ENCODE results near the gene PDCL3.
A peak's percentile ranks its signal among the peaks of the same experiment; 100 is the strongest.

PDCL3 gene

DNA sequence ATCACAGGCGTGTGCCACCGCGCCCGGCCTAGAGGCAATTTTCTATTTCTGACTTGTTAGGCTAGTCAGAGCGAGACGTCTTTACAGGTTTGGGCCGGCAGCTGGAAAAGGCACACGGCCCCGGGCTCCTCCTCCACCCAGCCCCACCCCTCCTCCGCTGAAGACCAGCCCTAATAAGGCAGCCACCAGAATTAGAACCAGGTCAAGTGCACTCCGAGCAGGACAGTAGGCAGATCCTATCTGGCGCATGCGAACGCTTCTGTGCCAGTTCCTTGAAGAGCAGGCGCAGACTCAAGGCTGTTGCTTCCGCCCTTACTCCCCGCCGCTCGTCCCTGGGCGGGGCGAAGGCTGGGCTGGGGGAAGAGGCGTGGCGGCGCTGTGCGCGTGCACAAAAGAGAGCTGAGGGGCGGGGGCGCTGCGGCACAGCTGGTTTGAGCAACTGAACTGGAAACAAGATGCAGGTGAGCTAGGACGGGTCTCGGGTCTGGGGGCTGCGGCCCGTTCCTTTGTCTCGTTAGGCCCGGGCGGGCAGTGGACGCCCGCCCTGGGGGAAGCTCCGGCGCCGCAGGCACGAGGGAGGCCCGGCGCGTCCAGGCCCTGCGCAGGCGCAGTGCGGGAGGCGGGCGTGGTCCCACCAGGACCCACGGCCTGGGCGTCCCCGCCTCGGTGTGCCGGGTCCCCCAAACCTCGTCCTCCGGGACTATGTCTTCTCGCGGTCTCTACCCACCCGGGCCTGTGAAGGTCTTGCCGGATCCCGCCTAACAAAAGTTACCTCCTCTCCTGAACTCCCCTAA is at the start of gene PDCL3:
Gene PDCL3 (plus strand): TSS at position 381 of the 794 bp plus-strand sequence. CDS start 75 bp downstream, at position 456.
- DNase-seq = peak; percentile 80 to 87

DNA sequence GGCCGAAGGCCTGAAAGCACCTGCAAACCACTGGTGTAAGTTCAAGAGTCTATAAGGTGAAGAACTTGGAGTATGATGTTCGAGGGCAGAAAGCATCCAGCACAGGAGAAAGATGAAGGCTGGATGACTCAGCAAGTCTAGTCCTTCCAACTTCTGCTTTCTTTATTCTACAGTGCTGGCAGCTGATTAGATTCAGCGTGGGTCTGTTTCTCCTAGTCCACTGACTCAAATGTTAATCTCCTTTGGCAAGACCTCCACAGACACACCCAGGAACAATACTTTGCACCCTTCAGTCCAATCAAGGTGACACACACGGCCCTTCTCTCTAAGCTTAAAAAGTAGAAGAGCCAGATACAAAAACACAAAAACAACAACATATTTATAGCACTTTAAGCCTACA is 49.1 kb upstream of the PDCL3 start:
- no peak for DNase-seq

DNA sequence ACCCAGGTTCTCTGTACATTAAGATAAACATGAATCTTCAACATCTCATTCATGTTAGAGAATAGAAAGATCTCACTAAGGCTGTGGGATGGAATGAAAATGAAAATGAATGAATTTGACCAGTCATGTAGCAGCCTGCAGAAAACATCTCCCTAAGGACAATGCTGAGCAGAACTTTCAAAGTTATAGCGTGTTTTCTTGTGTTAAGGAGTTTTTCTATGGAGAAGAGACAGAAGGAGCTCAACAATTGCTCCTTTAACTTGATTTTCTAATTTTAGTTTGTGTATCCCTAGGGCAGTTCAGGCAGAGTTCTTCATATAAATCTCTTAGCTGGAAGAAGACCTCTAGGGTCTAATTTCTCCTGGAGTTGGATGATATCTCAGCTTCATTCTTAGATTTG is 45.2 kb upstream of the PDCL3 start:
- DNase-seq = no peak

DNA sequence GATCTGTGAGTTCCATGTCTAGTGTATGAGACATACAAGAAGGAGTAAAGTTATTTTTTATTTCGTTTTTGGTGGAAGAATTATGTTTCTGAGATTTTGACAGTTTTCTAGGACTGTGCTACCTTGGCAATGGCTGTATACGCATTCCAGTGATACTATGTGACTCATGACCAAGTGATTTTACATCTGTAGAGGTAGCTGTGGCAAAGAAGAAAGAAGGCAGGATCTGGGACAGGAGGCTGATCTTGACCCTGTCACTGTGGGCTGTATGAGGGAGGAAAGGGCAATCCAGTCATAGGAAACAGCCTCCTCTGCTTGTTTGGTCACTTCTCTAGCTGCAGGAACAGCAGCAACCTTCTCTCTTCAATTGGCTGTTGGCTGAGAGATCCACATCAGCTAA is 44.0 kb upstream of the PDCL3 start:
- DNase-seq = no peak

GRCh38 chr2:100520224-100520623 is 42.6 kb upstream of the PDCL3 start:
- DNase-seq = no peak

GRCh38 chr2:100522430-100522829 is 40.4 kb upstream of the PDCL3 start:
- no peak for DNase-seq

- DNase-seq = no peak
These were observed 38.5 kb upstream of the PDCL3 start for GRCh38 chr2:100524331-100524730.

DNA sequence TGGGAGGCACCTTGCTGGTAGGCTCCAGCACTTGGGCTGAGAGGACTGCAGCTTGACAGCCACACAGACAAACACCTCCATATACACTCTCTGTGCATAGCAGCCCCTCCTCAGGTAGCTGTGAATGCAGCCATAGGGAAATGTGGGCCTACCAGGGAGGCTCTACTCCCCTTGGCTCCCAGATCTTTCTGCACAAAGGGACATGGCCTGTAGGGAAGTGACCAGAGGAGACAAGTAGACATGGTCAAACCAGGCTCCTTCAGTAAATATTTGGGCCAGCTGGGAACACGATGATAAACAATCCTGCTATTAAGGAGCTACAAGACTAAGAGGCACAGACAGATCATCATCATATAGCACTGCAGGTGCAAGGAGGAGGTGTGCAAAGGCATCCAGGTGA is 35.9 kb upstream of the PDCL3 start:
- DNase-seq = no peak

- DNase-seq = no peak
These were observed 35.3 kb upstream of the PDCL3 start for GRCh38 chr2:100527440-100528015.

DNA sequence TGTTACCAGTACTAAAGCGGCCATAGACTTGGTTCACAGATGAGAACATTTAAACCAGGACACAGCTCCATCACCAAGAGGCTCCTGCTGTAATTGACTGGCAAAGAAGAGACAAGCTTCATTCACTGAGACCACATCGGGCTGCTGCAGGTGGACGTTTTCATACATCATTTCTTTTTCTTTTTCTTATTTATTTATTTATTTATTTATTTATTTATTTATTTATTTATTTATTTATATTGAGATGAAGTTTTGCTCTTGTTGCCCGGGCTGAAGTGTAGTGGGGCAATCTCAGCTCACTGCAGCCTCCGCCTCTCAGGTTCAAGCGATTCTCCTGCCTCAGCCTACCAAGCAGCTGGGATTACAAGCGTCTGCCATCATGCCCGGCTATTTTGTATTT is 33.6 kb upstream of the PDCL3 start:
- no peak for DNase-seq

DNA sequence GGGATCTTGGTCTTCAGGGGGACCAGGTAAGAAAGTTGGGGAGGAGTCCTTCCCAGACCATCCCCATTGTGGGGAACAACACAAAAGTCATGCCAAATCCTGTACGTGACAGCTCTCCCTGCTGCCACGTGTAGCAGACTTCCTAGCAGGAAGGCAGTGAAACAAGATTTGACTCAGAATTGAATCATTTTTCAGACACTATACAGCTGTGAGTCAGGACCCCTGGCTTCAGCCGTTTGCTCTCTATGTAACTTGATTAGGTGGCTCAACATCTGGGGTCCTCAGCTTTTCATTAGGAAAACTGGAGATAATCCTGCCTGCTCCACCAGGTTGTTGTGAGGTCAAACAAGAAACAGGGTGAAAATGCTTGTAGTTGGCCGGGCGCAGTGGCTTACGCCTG is 32.9 kb upstream of the PDCL3 start:
- DNase-seq = no peak

DNA sequence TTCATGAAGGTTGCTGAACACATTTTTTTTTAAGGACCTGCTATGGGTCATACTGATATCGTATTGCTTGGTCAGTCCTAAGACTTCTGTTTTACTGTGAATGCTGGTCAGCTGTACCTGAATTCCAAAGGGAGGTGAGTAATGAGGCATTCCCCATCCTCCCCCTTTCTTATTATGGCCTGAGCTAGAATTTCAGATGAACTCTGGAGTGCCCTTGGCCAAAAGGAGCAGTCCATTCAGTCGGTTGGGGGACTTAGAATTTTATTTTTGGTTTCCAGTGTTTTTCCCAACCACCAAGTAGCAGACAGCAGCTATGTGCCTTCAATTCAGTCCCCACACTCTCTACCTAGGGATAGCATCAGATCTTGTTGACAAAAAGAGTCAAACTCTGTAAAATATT is 26.9 kb upstream of the PDCL3 start:
- DNase-seq = no peak

- DNase-seq = no peak
These were observed 24.9 kb upstream of the PDCL3 start for GRCh38 chr2:100537918-100538317.

DNA sequence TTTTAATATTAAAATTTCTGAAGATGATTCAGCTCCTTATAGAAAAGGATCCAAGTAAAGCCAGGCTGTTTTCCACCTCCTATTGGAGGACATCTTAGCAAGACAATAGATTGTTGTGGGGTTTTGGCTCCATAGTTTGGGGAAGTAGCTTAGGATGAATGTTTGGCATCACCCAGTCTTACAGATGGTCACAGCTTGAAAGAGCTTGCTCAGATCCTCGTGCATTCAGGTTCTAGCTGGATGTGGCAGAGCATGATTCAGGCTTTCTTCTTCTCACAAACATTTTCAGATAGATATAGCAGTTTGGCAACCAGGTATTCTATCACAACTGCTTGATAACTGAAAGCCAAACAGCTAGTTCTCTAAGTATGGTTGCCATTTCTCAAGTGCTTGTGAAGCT is 23.6 kb upstream of the PDCL3 start:
- no peak for DNase-seq

GRCh38 chr2:100541404-100541803 is 21.4 kb upstream of the PDCL3 start:
- DNase-seq = no peak

DNA sequence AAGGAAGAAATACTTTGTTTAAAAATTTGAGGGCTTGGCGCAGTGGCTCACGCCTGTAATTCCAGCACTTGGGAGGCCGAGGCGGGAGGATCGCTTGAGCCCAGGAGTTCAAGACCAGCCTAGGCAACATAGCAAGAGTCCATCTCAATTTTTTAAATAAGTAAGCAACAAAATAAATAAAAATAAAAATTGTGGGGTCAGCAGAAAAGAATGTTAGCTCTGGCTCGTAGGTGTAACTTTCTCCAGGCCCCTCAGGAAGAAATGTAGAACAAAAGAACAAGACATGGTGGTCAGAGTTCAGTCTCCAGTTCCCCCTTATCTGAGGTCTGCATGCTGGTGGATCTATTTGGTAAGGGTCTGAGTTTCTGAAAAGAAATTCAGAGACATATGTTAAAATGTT is 20.4 kb upstream of the PDCL3 start:
- DNase-seq = no peak

GRCh38 chr2:100544911-100545596 is 17.7 kb upstream of the PDCL3 start:
- DNase-seq = no peak

- no peak for DNase-seq
These were observed 16.3 kb upstream of the PDCL3 start for GRCh38 chr2:100546469-100546868.

GRCh38 chr2:100548771-100549170 is 14.0 kb upstream of the PDCL3 start:
- DNase-seq = no peak

DNA sequence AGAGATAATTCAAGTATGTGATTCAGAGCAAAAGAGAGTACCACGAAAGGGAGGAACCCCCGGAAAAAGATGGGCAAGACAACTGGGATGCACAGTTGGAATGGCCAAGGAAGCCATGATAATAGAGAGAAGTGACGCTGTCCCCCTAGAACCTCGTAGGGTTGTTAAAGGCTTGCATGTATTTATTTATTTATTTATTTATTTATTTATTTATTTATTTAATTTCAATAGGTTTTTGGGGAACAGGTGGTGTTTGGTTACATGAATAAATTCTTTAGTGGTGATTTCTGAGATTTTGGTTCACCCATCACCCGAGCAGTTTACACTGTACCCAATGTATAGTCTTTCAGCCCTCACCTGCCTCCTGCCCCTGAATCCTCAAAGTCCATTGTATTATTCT is 11.5 kb upstream of the PDCL3 start:
- DNase-seq = no peak

- no peak for DNase-seq
These were observed 7.9 kb upstream of the PDCL3 start for GRCh38 chr2:100554798-100555407.

GRCh38 chr2:100556746-100557145 is 6.0 kb upstream of the PDCL3 start:
- DNase-seq = no peak

DNA sequence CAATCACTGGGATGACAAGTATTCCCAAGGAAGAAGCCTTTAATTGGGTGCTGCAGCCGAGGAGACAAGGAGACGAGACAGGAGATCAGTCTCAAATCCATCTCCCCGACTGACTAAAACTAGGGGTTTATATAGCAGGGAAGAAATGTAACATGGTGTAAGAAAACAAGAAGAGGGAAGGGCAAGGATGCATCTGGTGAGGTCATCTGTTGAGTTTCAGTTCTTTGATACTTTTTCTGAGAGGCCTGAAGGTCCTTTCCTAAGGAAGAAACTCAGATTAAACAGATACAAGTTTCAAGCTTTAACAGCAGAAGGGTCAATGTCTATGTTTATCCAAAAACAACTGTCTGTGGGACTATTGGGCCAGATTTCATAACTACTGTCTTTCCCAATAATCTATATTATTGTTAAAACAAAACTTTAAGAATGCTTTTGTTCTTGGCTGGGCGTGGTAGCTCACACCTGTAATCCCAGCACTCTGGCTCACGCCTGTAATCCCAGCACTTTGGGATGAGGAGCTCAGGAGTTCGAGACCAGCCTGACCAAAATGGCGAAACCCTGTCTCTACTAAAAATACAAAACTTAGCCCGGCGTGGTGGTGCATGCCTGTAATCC is 2.5 kb upstream of the PDCL3 start:
- DNase-seq = no peak

Data from cerebellar nuclear complex (tissue), 1 donor.